DOHH2 (cell line): ENCODE results near the gene CDX1.

Source experiments
- H3F3A ChIP-seq: fragments of 200-600 bp; sonication (generic), shearing (Covaris generic); 2 replicates; pipeline ENCODE4 v1.6.0; 2016; ENCODE audit warnings: antibody characterized with exemption, mild to moderate bottlenecking; ENCODE audit not compliant: control insufficient read depth, insufficient read depth
- H3K27ac ChIP-seq: fragments of 200-600 bp; sonication (generic); 2 replicates; pipeline ENCODE4 v1.5.1; 2014; ENCODE audit warnings: low read depth, mild to moderate bottlenecking, low read length, moderate library complexity
- H3K27me3 ChIP-seq: fragments of 200-600 bp; sonication (generic); 2 replicates; pipeline ENCODE4 v1.6.1; 2014; ENCODE audit warnings: mild to moderate bottlenecking, low read length, mixed read lengths; ENCODE audit not compliant: control insufficient read depth
- H3K36me3 ChIP-seq: fragments of 200-600 bp; sonication (generic); 2 replicates; pipeline ENCODE4 v1.6.1; 2014; ENCODE audit warnings: mild to moderate bottlenecking, low read length, moderate library complexity, mixed read lengths; ENCODE audit not compliant: control insufficient read depth
- H3K4me1 ChIP-seq: fragments of 200-600 bp; sonication (generic); 2 replicates; pipeline ENCODE4 v1.6.1; 2014; ENCODE audit warnings: mild to moderate bottlenecking, low read length, mixed read lengths; ENCODE audit not compliant: control insufficient read depth
- H3K4me2 ChIP-seq: fragments of 200-600 bp; sonication (generic); 2 replicates; pipeline ENCODE4 v1.6.0; 2014; ENCODE audit warnings: mild to moderate bottlenecking, low read length, moderate library complexity
- H3K4me3 ChIP-seq: fragments of 200-600 bp; sonication (generic); 2 replicates; pipeline ENCODE4 v1.5.1; 2014; ENCODE audit warnings: mild to moderate bottlenecking, low read length, mixed read lengths
- H3K79me2 ChIP-seq: fragments of 200-600 bp; sonication (generic); 2 replicates; pipeline ENCODE4 v1.6.1; 2014; ENCODE audit warnings: mild to moderate bottlenecking, low read length, mixed read lengths; ENCODE audit not compliant: control insufficient read depth
- H3K9me2 ChIP-seq: fragments of 200-600 bp; sonication (generic); replicated peaks from 2 replicates; pipeline ENCODE4 v1.6.1; 2014; ENCODE audit warnings: mild to moderate bottlenecking, low read length, mixed read lengths; ENCODE audit not compliant: control insufficient read depth
- H3K9me3 ChIP-seq: fragments of 200-600 bp; sonication (generic); 2 replicates; pipeline ENCODE4 v1.6.1; 2014; ENCODE audit warnings: antibody characterized with exemption, low read length, mixed read lengths; ENCODE audit not compliant: control insufficient read depth, insufficient read depth
- H4K20me1 ChIP-seq: fragments of 200-600 bp; sonication (generic); 2 replicates; pipeline ENCODE4 v1.6.0; 2014; ENCODE audit warnings: low read depth, mild to moderate bottlenecking, antibody characterized with exemption, low read length, moderate library complexity; ENCODE audit not compliant: control insufficient read depth, insufficient read depth
- EZH2phosphoT487 ChIP-seq: fragments of 200-600 bp; sonication (generic); IDR thresholded peaks from 2 replicates; pipeline ENCODE4 v1.6.1; 2017; ENCODE audit warnings: borderline replicate concordance, mild to moderate bottlenecking, antibody characterized with exemption, low read length, moderate library complexity, mixed read lengths
- TF ChIP-seq, protein P1 (sequence below): fragments of 200-600 bp; sonication (generic); IDR thresholded peaks from one replicate; pipeline ENCODE4 v1.5.1; 2014; ENCODE audit warnings: antibody characterized with exemption, mild to moderate bottlenecking, low read depth, low read length; ENCODE audit not compliant: poor library complexity, severe bottlenecking

The CDX1 gene

DNA sequence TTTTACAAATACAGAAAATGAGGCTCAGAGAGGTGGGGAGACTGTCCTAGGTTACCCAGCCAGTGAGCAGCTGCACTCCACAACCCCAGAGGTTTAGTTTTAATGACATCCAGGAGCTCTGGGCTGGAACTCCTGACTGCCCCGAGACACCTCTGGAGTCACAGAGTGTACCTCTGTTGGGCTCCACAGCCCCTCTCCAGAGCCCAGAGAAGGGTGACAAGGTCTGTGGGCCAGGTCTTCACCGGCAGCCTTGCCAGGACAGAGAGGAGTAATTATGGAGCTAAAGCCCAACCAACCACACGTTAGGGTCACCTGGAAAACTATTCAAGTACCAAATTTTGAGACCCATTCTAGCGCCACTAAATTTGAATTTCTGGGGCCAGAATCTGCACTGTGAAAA, 11.1 kb downstream of the CDX1 start:
- TF ChIP-seq, protein P1, sequence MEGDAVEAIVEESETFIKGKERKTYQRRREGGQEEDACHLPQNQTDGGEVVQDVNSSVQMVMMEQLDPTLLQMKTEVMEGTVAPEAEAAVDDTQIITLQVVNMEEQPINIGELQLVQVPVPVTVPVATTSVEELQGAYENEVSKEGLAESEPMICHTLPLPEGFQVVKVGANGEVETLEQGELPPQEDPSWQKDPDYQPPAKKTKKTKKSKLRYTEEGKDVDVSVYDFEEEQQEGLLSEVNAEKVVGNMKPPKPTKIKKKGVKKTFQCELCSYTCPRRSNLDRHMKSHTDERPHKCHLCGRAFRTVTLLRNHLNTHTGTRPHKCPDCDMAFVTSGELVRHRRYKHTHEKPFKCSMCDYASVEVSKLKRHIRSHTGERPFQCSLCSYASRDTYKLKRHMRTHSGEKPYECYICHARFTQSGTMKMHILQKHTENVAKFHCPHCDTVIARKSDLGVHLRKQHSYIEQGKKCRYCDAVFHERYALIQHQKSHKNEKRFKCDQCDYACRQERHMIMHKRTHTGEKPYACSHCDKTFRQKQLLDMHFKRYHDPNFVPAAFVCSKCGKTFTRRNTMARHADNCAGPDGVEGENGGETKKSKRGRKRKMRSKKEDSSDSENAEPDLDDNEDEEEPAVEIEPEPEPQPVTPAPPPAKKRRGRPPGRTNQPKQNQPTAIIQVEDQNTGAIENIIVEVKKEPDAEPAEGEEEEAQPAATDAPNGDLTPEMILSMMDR = no peak
- no peak for TF ChIP-seq EZH2phosphoT487
- Histone ChIP-seq H3K4me2 (no peak overlapping the region), H3K9me2 (no peaks in the 10 kb centered on the region), H3K27me3 (no peaks in the 10 kb centered on the region), H3K9me3 (no peaks in the 10 kb centered on the region), H4K20me1 (no peaks in the 10 kb centered on the region; the same call in 1 of the 2 replicates), H3K4me3 (no peak overlapping the region), H3K36me3 (no peaks in the 10 kb centered on the region), H3F3A (no peaks in the 10 kb centered on the region), H3K27ac (no peak overlapping the region), H3K4me1 (no peaks in the 10 kb centered on the region), H3K79me2 (no peaks in the 10 kb centered on the region)

DNA sequence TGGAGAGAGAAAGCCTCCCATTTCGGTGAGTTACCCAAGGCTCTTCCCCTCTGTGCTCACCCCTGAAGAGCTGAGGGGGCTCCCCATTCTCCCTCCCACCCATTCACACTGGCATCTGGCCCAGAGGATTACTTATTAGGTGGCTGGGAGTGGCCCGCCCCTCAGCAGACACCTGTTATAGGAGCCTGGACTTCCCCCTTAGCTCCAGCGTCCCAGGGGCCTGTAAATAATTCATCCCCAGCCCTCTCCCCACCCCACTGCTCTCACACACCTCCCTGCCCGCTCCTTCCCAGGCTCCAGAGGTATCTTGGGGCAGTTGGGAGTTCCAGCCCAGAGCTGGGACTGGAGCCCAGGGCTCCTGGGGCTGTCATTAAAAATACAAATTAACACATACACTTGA, 11.7 kb downstream of the CDX1 start:
- H3F3A ChIP-seq = no peaks in the 10 kb centered on the region
- no peaks in the 10 kb centered on the region for H3K9me2 ChIP-seq
- no peaks in the 10 kb centered on the region for H3K79me2 ChIP-seq
- H3K9me3 ChIP-seq = no peaks in the 10 kb centered on the region
- no peaks in the 10 kb centered on the region; the same call in 1 of the 2 replicates for H4K20me1 ChIP-seq
- TF ChIP-seq, protein P1 = no peak
- TF ChIP-seq EZH2phosphoT487 = no peak
- no peaks in the 10 kb centered on the region for H3K4me1 ChIP-seq
- H3K36me3 ChIP-seq = no peaks in the 10 kb centered on the region
- no peaks in the 10 kb centered on the region for H3K27me3 ChIP-seq
- no peak overlapping the region for H3K4me2 ChIP-seq
- H3K27ac ChIP-seq = no peak overlapping the region
- H3K4me3 ChIP-seq = no peak overlapping the region

DNA sequence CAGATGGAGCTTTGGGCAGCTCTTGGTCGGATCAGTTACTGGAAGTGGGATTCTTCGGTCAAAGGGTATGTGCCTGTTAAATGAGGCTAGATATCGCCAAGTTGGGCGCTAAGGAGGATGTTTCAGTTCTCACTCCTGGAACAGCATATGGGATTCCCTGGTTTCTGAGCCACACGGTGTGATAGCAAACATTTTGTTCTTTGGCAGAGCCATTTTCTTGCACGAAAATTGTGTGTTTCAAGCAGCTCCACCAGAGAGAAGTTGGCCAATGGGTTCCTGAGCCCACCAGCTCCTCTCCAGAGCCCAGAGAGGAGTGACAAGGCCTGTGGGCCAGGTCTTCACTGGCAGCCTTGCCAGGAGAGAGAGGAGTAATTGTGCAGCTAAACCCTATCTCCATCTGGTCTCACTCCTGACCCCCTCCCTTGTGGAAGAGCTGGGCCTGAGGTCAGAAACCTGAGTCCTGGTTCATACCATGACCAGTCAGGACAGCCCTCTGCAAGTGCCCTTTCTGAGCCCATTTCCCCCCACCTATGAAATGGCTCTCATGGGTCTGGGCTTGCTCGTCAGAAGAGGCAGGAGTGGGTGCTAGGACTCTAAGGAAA, 12.5 kb downstream of the CDX1 start:
- H3K36me3 ChIP-seq = no peaks in the 10 kb centered on the region
- H3K4me3 ChIP-seq = no peak overlapping the region
- H3K9me2 ChIP-seq = no peaks in the 10 kb centered on the region
- H3K79me2 ChIP-seq = no peaks in the 10 kb centered on the region
- H3F3A ChIP-seq = no peaks in the 10 kb centered on the region
- no peaks in the 10 kb centered on the region; the same call in 1 of the 2 replicates for H4K20me1 ChIP-seq
- TF ChIP-seq, protein P1 = no peak
- TF ChIP-seq EZH2phosphoT487 = no peak
- no peaks in the 10 kb centered on the region for H3K9me3 ChIP-seq
- H3K27ac ChIP-seq = no peak overlapping the region
- no peaks in the 10 kb centered on the region for H3K27me3 ChIP-seq
- H3K4me1 ChIP-seq = no peaks in the 10 kb centered on the region
- H3K4me2 ChIP-seq = no peak overlapping the region
